Left renal pelvis (tissue), 4 donors: ENCODE measurements around the gene IFNAR2. TPM values are rescaled to one million over a fixed set of nuclear protein-coding genes. Genes with fewer than 3 reads are reported as not detected.
A peak's percentile ranks its signal among the peaks of the same experiment; 100 is the strongest.

Source experiments
- DNase-seq, 4 donors: peaks; one replicate each; pipeline ENCODE4 v3.0.0-alpha.2; 2013; ENCODE audit warnings: low read depth in 4 of 4, low spot score in 3 of 4
- polyA plus RNA-seq, 4 donors: library from polyadenylated mRNA; unstranded; fragments of 120-200 nt; gene quantifications; one replicate each; pipeline ENCODE4 v1.2.1, GENCODE V29; 2013; ENCODE audit not compliant: insufficient read length in 4 of 4

IFNAR2 gene
- 10 to 100 TPM; 17.8 to 19.9 (median 18.1) TPM for polyA plus RNA-seq

GRCh38 chr21:33229784-33230544, at the start of gene IFNAR2:
TSS of gene IFNAR2 (plus strand) at chr21:33229938. CDS start at chr21:33241923, 11,985 bp downstream.
- DNase-seq, result peak in 1 of 4 donors; percentile 50

- no peak for DNase-seq
Observed at GRCh38 chr21:33185852-33186251, 43.9 kb upstream of the IFNAR2 start.

- DNase-seq, result no peak
Observed at GRCh38 chr21:33187276-33187675, 42.5 kb upstream of the IFNAR2 start.

- DNase-seq, result no peak
Observed at GRCh38 chr21:33189237-33189636, 40.5 kb upstream of the IFNAR2 start.

- DNase-seq, result no peak
Observed at GRCh38 chr21:33189824-33190223, 39.9 kb upstream of the IFNAR2 start.

GRCh38 chr21:33196941-33197374, 32.8 kb upstream of the IFNAR2 start:
- DNase-seq, result peak in 3 of 4 donors; percentile 62 to 69 (median 62)

GRCh38 chr21:33197496-33197895, 32.2 kb upstream of the IFNAR2 start:
- DNase-seq, result no peak

- no peak for DNase-seq
Observed at GRCh38 chr21:33198346-33199099, 31.2 kb upstream of the IFNAR2 start.

GRCh38 chr21:33199100-33199464, 30.7 kb upstream of the IFNAR2 start:
- DNase-seq, result no peak

GRCh38 chr21:33199516-33200217, 30.1 kb upstream of the IFNAR2 start:
- peak in 3 of 4 donors; percentile 80 to 83 (median 83) for DNase-seq

GRCh38 chr21:33201956-33202355, 27.8 kb upstream of the IFNAR2 start:
- no peak for DNase-seq

GRCh38 chr21:33202464-33203363, 27.0 kb upstream of the IFNAR2 start:
- DNase-seq, result no peak

- DNase-seq, result no peak
Observed at GRCh38 chr21:33203371-33203724, 26.4 kb upstream of the IFNAR2 start.

GRCh38 chr21:33205476-33205875, 24.3 kb upstream of the IFNAR2 start:
- no peak for DNase-seq

- no peak for DNase-seq
Observed at GRCh38 chr21:33206771-33207281, 22.9 kb upstream of the IFNAR2 start.

- no peak for DNase-seq
Observed at GRCh38 chr21:33207449-33208149, 22.1 kb upstream of the IFNAR2 start.

GRCh38 chr21:33208534-33208933, 21.2 kb upstream of the IFNAR2 start:
- no peak for DNase-seq

- no peak for DNase-seq
Observed at GRCh38 chr21:33211305-33211704, 18.4 kb upstream of the IFNAR2 start.

- DNase-seq, result no peak
Observed at GRCh38 chr21:33211732-33212131, 18.0 kb upstream of the IFNAR2 start.
